AG09309 (cell line): Measurements from ENCODE around the gene LRRK1.
A peak's percentile ranks its signal among the peaks of the same experiment; 100 is the strongest.

Source experiments
- DNase-seq: peaks from one replicate; pipeline ENCODE4 v3.0.0-alpha.2; 2010; ENCODE audit warnings: low read depth
- H3K4me3 ChIP-seq: 2 replicates; pipeline ENCODE4 v1.5.1; 2011; ENCODE audit warnings: mild to moderate bottlenecking, low read depth, low read length, moderate library complexity; ENCODE audit not compliant: control insufficient read depth
- CTCF ChIP-seq: IDR thresholded peaks from 2 replicates; pipeline ENCODE4 v1.5.1; 2011; ENCODE audit warnings: mild to moderate bottlenecking, low read depth, low read length, inconsistent platforms; ENCODE audit not compliant: insufficient read depth, control insufficient read depth; ENCODE audit errors: missing control alignments

The LRRK1 gene

GRCh38 chr15:100878130-100878529, 41.0 kb upstream of the LRRK1 start:
- no peak for DNase-seq
- no peak for TF ChIP-seq CTCF
- no peak overlapping the region for H3K4me3 ChIP-seq

- TF ChIP-seq CTCF, result no peak
- H3K4me3 ChIP-seq, result no peak overlapping the region
- no peak for DNase-seq
Observed at GRCh38 chr15:100878648-100879047, 40.5 kb upstream of the LRRK1 start.

GRCh38 chr15:100879061-100879463, 40.1 kb upstream of the LRRK1 start:
- TF ChIP-seq CTCF, result no peak
- peak overlapping the region; percentile 47 for H3K4me3 ChIP-seq
- DNase-seq, result no peak

- peak within 1 kb of the TSS; percentile 47 for H3K4me3 ChIP-seq
- no peak for TF ChIP-seq CTCF
- DNase-seq, result no peak
Observed at GRCh38 chr15:100879464-100880138, 39.6 kb upstream of the LRRK1 start, which contains the start of gene ALDH1A3. ALDH1A3 (plus strand) TSS chr15:100879831; CDS start chr15:100879908, 77 bp downstream.

GRCh38 chr15:100880139-100880896, 38.8 kb upstream of the LRRK1 start:
- no peak for DNase-seq
- no peak for TF ChIP-seq CTCF
- peak overlapping the region; percentile 47 for H3K4me3 ChIP-seq

- no peak for DNase-seq
- no peak overlapping the region for H3K4me3 ChIP-seq
- no peak for TF ChIP-seq CTCF
Observed at GRCh38 chr15:100880897-100881242, 38.3 kb upstream of the LRRK1 start.
